Mucosa of descending colon (tissue), 3 donors: ENCODE results near the gene RXRG. TPM values are rescaled to one million over a fixed set of nuclear protein-coding genes. Genes with fewer than 3 reads are reported as not detected.
A peak's percentile ranks its signal among the peaks of the same experiment; 100 is the strongest.

Source experiments
- ATAC-seq: fragments of 200-7000 bp; cut with Tn5 transposase; one replicate; pipeline ENCODE4 v1.9.1; 2020; ENCODE audit warnings: mild to moderate bottlenecking, moderate library complexity
- DNase-seq, 3 donors: peaks; one replicate each; pipeline ENCODE4 v3.0.0-alpha.2; 2020
- H3K36me3 ChIP-seq: fragments of 200-600 bp; one replicate; pipeline ENCODE4 v1.8.0; 2021; ENCODE audit warnings: low read depth, mild to moderate bottlenecking
- H3K4me1 ChIP-seq: fragments of 200-600 bp; one replicate; pipeline ENCODE4 v1.8.0; 2021; ENCODE audit warnings: low read depth, mild to moderate bottlenecking
- H3K4me3 ChIP-seq: fragments of 200-600 bp; one replicate; pipeline ENCODE4 v1.8.0; 2021; ENCODE audit warnings: mild to moderate bottlenecking
- H3K9me3 ChIP-seq: fragments of 200-600 bp; one replicate; pipeline ENCODE4 v1.8.0; 2021; ENCODE audit warnings: mild to moderate bottlenecking
- intact Hi-C, 2 donors: fragments of 100-400 bp; cut with DNase I in 1 of 2; cut with micrococcal nuclease in 1 of 2; formaldehyde crosslinking; loops; one replicate each; pipeline versions ENCODE4 v1.11.0 to v1.11.1; 2022; cut with DNase I, micrococcal nuclease
- total RNA-seq, 3 donors: library from RNA; stranded (reverse); fragmentation: NEBNext Ultra II Directional in 2 of 3; extraction: Animal tissue kit (Norgen Biotek cat#: 25700) in 2 of 3; gene quantifications; one replicate each; pipeline versions ENCODE4 v1.2.1 to v1.2.4, GENCODE V29; 2021 to 2023
- TF ChIP-seq, protein P1 (sequence below): fragments of 200-600 bp; IDR thresholded peaks from one replicate; pipeline ENCODE4 v1.8.0; 2022; ENCODE audit warnings: antibody characterized with exemption, mild to moderate bottlenecking
- donor health status: DM: no; HTN: no; CAD: no; lungs with moderate emphysema.
- donor health status: DM: no; HTN: no; CAD: no.
- donor health status: DM: no; HTN: yes; CAD: no.

RXRG gene
- total RNA-seq, 3 donors from 2014 or later: 0.29 to 1.8 (median 1.1) TPM

DNA sequence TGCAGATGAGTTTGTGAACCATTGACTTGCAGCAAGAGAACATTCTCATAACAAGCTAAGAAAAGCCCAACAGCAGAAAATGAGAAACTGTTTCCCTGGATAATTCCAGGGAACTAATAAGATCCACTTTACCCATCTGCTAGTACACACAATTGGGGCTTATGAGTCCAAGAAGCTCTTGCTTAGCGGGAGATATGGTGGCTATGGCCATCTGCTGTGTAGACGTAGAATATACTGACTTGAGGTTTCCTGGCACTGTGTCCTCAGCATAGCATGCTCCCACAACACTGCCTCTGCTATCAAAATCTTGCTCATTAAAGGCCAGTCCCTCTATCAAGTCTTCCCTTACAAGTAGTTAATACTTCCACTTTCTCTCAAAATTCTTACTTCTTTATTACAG lies 6.8 kb upstream of the RXRG start:
- Histone ChIP-seq H3K4me1 (no peaks in the 10 kb centered on the region), H3K9me3 (no peaks in the 10 kb centered on the region), H3K36me3 (no peaks in the 10 kb centered on the region), H3K4me3 (no peak overlapping the region)
- intact Hi-C loops: no loop called here
- no peak for DNase-seq
- TF ChIP-seq, protein P1, sequence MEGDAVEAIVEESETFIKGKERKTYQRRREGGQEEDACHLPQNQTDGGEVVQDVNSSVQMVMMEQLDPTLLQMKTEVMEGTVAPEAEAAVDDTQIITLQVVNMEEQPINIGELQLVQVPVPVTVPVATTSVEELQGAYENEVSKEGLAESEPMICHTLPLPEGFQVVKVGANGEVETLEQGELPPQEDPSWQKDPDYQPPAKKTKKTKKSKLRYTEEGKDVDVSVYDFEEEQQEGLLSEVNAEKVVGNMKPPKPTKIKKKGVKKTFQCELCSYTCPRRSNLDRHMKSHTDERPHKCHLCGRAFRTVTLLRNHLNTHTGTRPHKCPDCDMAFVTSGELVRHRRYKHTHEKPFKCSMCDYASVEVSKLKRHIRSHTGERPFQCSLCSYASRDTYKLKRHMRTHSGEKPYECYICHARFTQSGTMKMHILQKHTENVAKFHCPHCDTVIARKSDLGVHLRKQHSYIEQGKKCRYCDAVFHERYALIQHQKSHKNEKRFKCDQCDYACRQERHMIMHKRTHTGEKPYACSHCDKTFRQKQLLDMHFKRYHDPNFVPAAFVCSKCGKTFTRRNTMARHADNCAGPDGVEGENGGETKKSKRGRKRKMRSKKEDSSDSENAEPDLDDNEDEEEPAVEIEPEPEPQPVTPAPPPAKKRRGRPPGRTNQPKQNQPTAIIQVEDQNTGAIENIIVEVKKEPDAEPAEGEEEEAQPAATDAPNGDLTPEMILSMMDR: no peak
- ATAC-seq: no peak

DNA sequence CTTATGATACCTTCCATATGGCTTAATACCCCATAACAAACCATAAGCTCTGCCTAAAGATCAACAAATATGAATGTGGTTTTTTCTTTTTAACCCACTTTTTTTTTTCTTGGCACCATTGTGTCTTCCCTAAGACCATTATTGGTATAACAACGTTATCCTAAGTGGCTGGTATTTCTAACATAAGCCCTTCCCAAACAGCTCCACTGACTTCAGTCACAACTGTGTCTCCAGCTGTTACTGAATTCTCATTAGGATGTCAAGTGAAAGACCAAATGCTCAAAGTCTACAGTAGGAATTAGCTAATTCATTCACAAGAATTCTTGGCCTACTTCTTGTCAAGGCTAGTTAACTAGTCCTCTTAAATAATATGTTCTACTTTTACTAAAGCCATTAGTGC lies 4.2 kb upstream of the RXRG start:
- intact Hi-C loops: no loop called here
- Histone ChIP-seq H3K4me3 (no peak overlapping the region), H3K9me3 (no peaks in the 10 kb centered on the region), H3K4me1 (no peaks in the 10 kb centered on the region), H3K36me3 (no peaks in the 10 kb centered on the region)
- DNase-seq: no peak
- TF ChIP-seq, protein P1: no peak
- ATAC-seq: no peak

DNA sequence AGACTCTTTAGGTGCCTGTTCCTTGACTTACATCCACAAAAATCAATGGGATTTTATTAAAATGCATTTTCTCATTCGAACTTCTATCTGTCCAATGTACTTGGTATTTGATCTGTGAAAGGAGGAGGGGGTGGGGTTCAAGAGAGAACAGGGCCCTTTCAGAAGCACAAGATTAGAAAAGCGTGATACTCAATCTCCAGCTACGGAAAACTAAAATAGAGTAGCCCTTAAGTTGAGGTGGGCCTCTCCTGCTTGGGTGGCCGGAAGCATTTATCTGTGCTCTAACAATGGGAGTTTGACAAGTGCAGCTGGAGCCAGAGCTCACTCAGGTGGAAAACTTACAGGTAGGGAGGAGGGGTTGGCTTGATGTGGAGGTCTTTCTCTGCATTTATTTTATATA lies 462 bp upstream of the RXRG start:
- TF ChIP-seq, protein P1: no peak
- no peaks in the 10 kb centered on the region for H3K9me3 ChIP-seq
- DNase-seq: no peak
- H3K36me3 ChIP-seq: no peaks in the 10 kb centered on the region
- intact Hi-C loops: no loop called here
- no peaks in the 10 kb centered on the region for H3K4me1 ChIP-seq
- H3K4me3 ChIP-seq: no peak overlapping the region
- no peak for ATAC-seq

DNA sequence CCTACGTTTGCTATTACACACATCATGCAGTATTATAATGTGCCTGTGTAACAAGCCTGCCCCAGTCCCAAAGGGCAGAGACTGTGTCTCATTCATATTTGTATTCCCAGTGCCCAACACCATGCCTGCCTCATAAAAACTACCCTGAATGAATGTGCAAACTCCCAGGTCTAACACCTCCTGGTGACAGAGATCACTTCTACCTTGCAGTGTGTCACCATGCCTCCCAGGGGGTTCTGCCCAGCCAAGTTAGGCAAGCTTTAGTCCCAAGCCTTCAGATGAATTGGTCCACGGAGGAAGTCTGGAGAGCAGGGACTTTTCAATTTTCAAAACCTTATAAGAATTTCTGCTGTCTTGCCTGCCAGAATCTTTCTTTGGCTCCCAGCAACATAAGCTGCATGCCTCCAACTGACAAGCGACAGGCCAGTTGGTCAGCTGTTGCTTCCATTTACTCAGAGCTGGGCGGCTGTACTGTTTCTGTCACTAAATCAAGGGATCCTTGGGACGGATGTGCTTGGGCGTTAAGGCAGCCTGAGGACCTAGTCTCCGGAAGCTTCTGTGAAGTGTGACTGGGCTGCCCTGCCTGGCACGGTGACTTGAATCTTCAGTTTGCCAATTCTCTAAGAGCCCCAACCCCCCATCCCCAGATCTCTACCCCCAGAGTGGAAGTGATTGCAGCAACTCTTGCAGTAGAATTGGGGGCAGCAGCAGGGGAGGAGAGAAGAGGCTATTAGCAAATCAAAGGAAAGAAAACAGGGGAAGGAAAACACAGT lies 1.2 kb downstream of the RXRG start:
- intact Hi-C loops: no loop called here
- TF ChIP-seq, protein P1: no peak
- Histone ChIP-seq H3K4me1 (no peaks in the 10 kb centered on the region), H3K9me3 (no peaks in the 10 kb centered on the region), H3K36me3 (no peaks in the 10 kb centered on the region), H3K4me3 (no peak overlapping the region)
- DNase-seq: peak in 1 of 3 donors; percentile 6
- ATAC-seq: no peak

DNA sequence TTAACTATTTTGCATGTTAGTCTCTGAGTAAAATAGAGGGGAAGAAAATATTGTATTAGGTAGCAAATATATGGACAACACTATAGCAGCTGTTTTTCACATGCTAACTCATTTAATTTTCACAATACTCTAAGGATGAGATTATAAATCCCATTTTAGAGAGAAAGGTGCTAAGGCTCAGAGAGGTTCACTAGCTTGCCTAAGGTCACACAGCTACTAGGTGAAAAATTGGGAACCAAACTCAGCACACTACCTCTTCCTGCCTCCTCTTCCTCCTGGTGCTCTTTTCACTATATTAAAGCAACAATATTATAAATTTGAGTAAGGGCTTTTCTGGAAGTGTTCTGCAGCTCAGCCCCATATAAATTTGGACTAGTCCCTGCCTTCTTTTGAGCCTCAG lies 2.3 kb downstream of the RXRG start:
- Histone ChIP-seq H3K4me3 (no peak overlapping the region), H3K36me3 (no peaks in the 10 kb centered on the region), H3K9me3 (no peaks in the 10 kb centered on the region), H3K4me1 (no peaks in the 10 kb centered on the region)
- TF ChIP-seq, protein P1: no peak
- ATAC-seq (no peak), DNase-seq (no peak)
- intact Hi-C loops: no loop called here
